HCT116 (cell line): ENCODE results near the gene FAM98C. TPM values are rescaled to one million over a fixed set of nuclear protein-coding genes. Genes with fewer than 3 reads are reported as not detected.

Experiments
- ATAC-seq: fragments of 200-7000 bp; cut with Tn5 transposase; 2 replicates; pipeline ENCODE4 v1.9.1; 2020; ENCODE audit warnings: mild to moderate bottlenecking, moderate library complexity
- BruUV-seq: library from RNA; stranded (reverse); fragments of 400-500 nt; replicated peaks from 2 replicates; lab custom pipeline; 2021; lab: Mats Ljungman, UMichigan
- CTCF ChIA-PET: fragments of 300-600 bp; sonication (Branson Sonifier 250); formaldehyde crosslinking; loops from one replicate; lab custom pipeline; 2021; ENCODE audit warnings: antibody characterized with exemption; lab: Charles Lee
- POLR2A ChIA-PET: fragments of 300-600, 350-600 bp; sonication (Branson Sonifier 250); formaldehyde crosslinking; loops from one replicate; lab custom pipeline; 2021; ENCODE audit warnings: antibody characterized with exemption; lab: Charles Lee
- RAD21 ChIA-PET, 2 experiments: fragments of 300-600 bp; sonication (Branson Sonifier 250); formaldehyde crosslinking; loops; one replicate each; lab custom pipeline; 2023; ENCODE audit warnings: low total read pairs in 2 of 2; ENCODE audit not compliant: uncharacterized antibody in 2 of 2, unreplicated experiment in 2 of 2, low non-redundant PET in 1 of 2; lab: Charles Lee
- DNase-seq: peaks from one replicate; pipeline ENCODE4 v3.0.0-alpha.2; 2010; ENCODE audit warnings: low read depth, low spot score
- H2AFZ ChIP-seq: fragments of 200-600 bp; shearing (Covaris generic), sonication (generic); 2 replicates; pipeline ENCODE4 v1.6.1; 2017; ENCODE audit warnings: low read depth, mixed run types, mixed read lengths, antibody characterized with exemption, low read length; ENCODE audit not compliant: poor library complexity, severe bottlenecking
- H3K27ac ChIP-seq: 2 replicates; pipeline ENCODE4 v1.5.1; 2012; ENCODE audit warnings: low read depth, low read length
- H3K27me3 ChIP-seq: fragments of 200-600 bp; sonication (generic); 2 replicates; pipeline ENCODE4 v1.6.1; 2016; ENCODE audit warnings: mixed run types, low read length, mixed read lengths; ENCODE audit not compliant: insufficient read depth
- H3K36me3 ChIP-seq, 2 experiments: fragments of 200-500 bp in 1 of 2; fragments of 200-600 bp in 1 of 2; sonication (Bioruptor generic) in 1 of 2; sonication (generic) in 1 of 2; 2 replicates each; pipeline versions ENCODE4 v1.5.1 to v1.6.1; 2014 to 2016; ENCODE audit warnings: low read length in 2 of 2, inconsistent platforms in 1 of 2, mixed read lengths in 1 of 2, mixed run types in 1 of 2; ENCODE audit not compliant: insufficient read depth in 2 of 2, control insufficient read depth in 1 of 2
- H3K4me1 ChIP-seq, 2 experiments: fragments of 200-600 bp in 1 of 2; sonication (generic) in 1 of 2; 2 replicates each; pipeline versions ENCODE4 v1.5.1 to v1.6.1; 2012 to 2017; ENCODE audit warnings: low read length in 2 of 2, inconsistent platforms in 1 of 2, mild to moderate bottlenecking in 1 of 2, mixed read lengths in 1 of 2, mixed run types in 1 of 2, moderate library complexity in 1 of 2; ENCODE audit not compliant: insufficient read depth in 2 of 2, control insufficient read depth in 1 of 2
- H3K4me2 ChIP-seq: fragments of 200-600 bp; sonication (generic); 2 replicates; pipeline ENCODE4 v1.6.1; 2017; ENCODE audit warnings: mixed run types, low read length, mixed read lengths
- H3K4me3 ChIP-seq, 2 experiments: fragments of 200-600 bp in 1 of 2; sonication (generic) in 1 of 2; replicated peaks in 1 of 2; 2 replicates each; pipeline ENCODE4 v1.5.1; 2011 to 2016; ENCODE audit warnings: low read length in 2 of 2, control low read depth in 1 of 2, low read depth in 1 of 2, mild to moderate bottlenecking in 1 of 2, mixed read lengths in 1 of 2, mixed run types in 1 of 2
- H3K79me2 ChIP-seq: fragments of 200-600 bp; sonication (generic); 2 replicates; pipeline ENCODE4 v1.6.1; 2017; ENCODE audit warnings: mild to moderate bottlenecking, mixed run types, low read length, moderate library complexity, mixed read lengths; ENCODE audit not compliant: insufficient read depth
- H3K9ac ChIP-seq: fragments of 200-600 bp; sonication (generic); 2 replicates; pipeline ENCODE4 v1.6.1; 2016; ENCODE audit warnings: low read length, mixed read lengths
- H3K9me2 ChIP-seq: fragments of 200-600 bp; sonication (generic), shearing (Covaris generic); 2 replicates; pipeline ENCODE4 v1.6.1; 2017; ENCODE audit warnings: mixed run types, mild to moderate bottlenecking, moderate library complexity; ENCODE audit not compliant: insufficient read depth
- H3K9me3 ChIP-seq, 2 experiments: fragments of 200-500 bp in 1 of 2; fragments of 200-600 bp in 1 of 2; sonication (Bioruptor generic) in 1 of 2; sonication (generic) in 1 of 2; 2 replicates each; pipeline ENCODE4 v1.6.1; 2014 to 2017; ENCODE audit warnings: low read length in 2 of 2, mixed read lengths in 2 of 2, inconsistent platforms in 1 of 2, low read depth in 1 of 2, mild to moderate bottlenecking in 1 of 2, mixed run types in 1 of 2, moderate library complexity in 1 of 2; ENCODE audit not compliant: control insufficient read depth in 1 of 2, insufficient read depth in 1 of 2
- H4K20me1 ChIP-seq: fragments of 200-600 bp; sonication (generic), shearing (Covaris generic); 2 replicates; pipeline ENCODE4 v1.6.1; 2017; ENCODE audit warnings: mixed run types, mild to moderate bottlenecking, moderate library complexity; ENCODE audit not compliant: insufficient read depth
- ATF3 ChIP-seq: IDR thresholded peaks from 2 replicates; pipeline ENCODE4 v1.6.1; 2012
- CEBPB ChIP-seq: IDR thresholded peaks from 2 replicates; pipeline ENCODE4 v1.6.1; 2012; ENCODE audit warnings: low read depth
- CTCF ChIP-seq, 3 experiments: fragments of 200-600 bp in 1 of 3; sonication (generic) in 1 of 3; IDR thresholded peaks in 2 of 3; conservative IDR thresholded peaks in 1 of 3; 2 replicates each; pipeline ENCODE4 v1.5.1; 2012 to 2017; ENCODE audit warnings: low read depth in 2 of 3, low read length in 2 of 3, antibody characterized with exemption in 1 of 3, borderline replicate concordance in 1 of 3, control low read depth in 1 of 3, mild to moderate bottlenecking in 1 of 3, mixed read lengths in 1 of 3, mixed run types in 1 of 3, moderate library complexity in 1 of 3; ENCODE audit not compliant: insufficient read depth in 1 of 3
- EGR1 ChIP-seq: IDR thresholded peaks from 2 replicates; pipeline ENCODE4 v1.6.1; 2012; ENCODE audit warnings: low read depth
- ELF1 ChIP-seq: IDR thresholded peaks from 2 replicates; pipeline ENCODE4 v1.6.1; 2012; ENCODE audit warnings: low read depth, borderline replicate concordance
- EZH2phosphoT487 ChIP-seq: fragments of 200-600 bp; IDR thresholded peaks from 2 replicates; pipeline ENCODE4 v1.6.1; 2018; ENCODE audit warnings: antibody characterized with exemption, borderline replicate concordance
- FOSL1 ChIP-seq: IDR thresholded peaks from 2 replicates; pipeline ENCODE4 v1.6.1; 2012; ENCODE audit warnings: low read depth
- JUND ChIP-seq: IDR thresholded peaks from 2 replicates; pipeline ENCODE4 v1.6.1; 2012
- MAX ChIP-seq: IDR thresholded peaks from 2 replicates; pipeline ENCODE4 v1.6.1; 2012
- POLR2A ChIP-seq: IDR thresholded peaks from 2 replicates; pipeline ENCODE4 v1.7.0; 2011; ENCODE audit warnings: borderline replicate concordance; ENCODE audit not compliant: insufficient read depth, insufficient read length; ENCODE audit errors: extremely low read depth
- REST ChIP-seq: IDR thresholded peaks from 2 replicates; pipeline ENCODE4 v1.6.1; 2012; ENCODE audit warnings: low read depth
- SIN3A ChIP-seq: IDR thresholded peaks from 2 replicates; pipeline ENCODE4 v1.6.1; 2012; ENCODE audit warnings: low read depth
- SP1 ChIP-seq: IDR thresholded peaks from 2 replicates; pipeline ENCODE4 v1.6.1; 2012; ENCODE audit warnings: low read depth
- SRF ChIP-seq: IDR thresholded peaks from 2 replicates; pipeline ENCODE4 v1.6.1; 2012; ENCODE audit warnings: low read depth
- TCF7L2 ChIP-seq: IDR thresholded peaks from 2 replicates; pipeline ENCODE4 v1.7.0; 2011; ENCODE audit warnings: borderline replicate concordance, inconsistent platforms; ENCODE audit not compliant: insufficient read depth, insufficient read length; ENCODE audit errors: extremely low read depth
- YY1 ChIP-seq: IDR thresholded peaks from 2 replicates; pipeline ENCODE4 v1.6.1; 2011; ENCODE audit warnings: low read length, low read depth, moderate library complexity, mild to moderate bottlenecking; ENCODE audit not compliant: insufficient replicate concordance; ENCODE audit errors: extremely low read depth
- ZBTB33 ChIP-seq: IDR thresholded peaks from 2 replicates; pipeline ENCODE4 v1.6.1; 2011; ENCODE audit warnings: mild to moderate bottlenecking, low read length, moderate library complexity; ENCODE audit not compliant: insufficient replicate concordance; ENCODE audit errors: extremely low read depth
- ZFX ChIP-seq: fragments of 450-650 bp; IDR thresholded peaks from 2 replicates; pipeline ENCODE4 v1.6.1; 2017
- ZNF274 ChIP-seq: fragments of 200-500 bp; sonication (Bioruptor generic); IDR thresholded peaks from 2 replicates; pipeline ENCODE4 v1.6.1; 2014; ENCODE audit warnings: mild to moderate bottlenecking, low read depth, low read length, inconsistent platforms
- intact Hi-C: fragments of 100-400 bp; cut with micrococcal nuclease; formaldehyde crosslinking; loops from 2 replicates; pipeline ENCODE4 v1.10.0; 2022
- total RNA-seq: library from RNA; stranded (reverse); gene quantifications from one replicate; pipeline ENCODE4 v1.2.1, GENCODE V29; 2021; ENCODE audit not compliant: unreplicated experiment

The FAM98C gene
- total RNA-seq, 1 experiment from 2014 or later: 33.8 TPM

GRCh38 chr19:38421856-38422255, 19.0 kb downstream of the FAM98C start:
- DNase-seq (no peak), ATAC-seq (no peak)
- no peaks in the 10 kb centered on the region for H3K9me3 ChIP-seq
- H4K20me1 ChIP-seq: no peaks in the 10 kb centered on the region
- intact Hi-C loops: no loop called here
- no peaks in the 10 kb centered on the region for H3K79me2 ChIP-seq
- H3K27me3 ChIP-seq: no peaks in the 10 kb centered on the region
- H3K27ac ChIP-seq: no peak overlapping the region
- no TSS peak for BruUV-seq
- ChIA-PET RAD21 (no interaction called here), POLR2A (no interaction called here), CTCF (interaction anchor here (1.8 kb wide), 1 partner anchor 19 kb away, joined by 5 read pairs; the partner anchor contains the start of gene FAM98C)
- peaks cover 14 to 16% of the 10 kb centered on the region in 2 experiments; a peak in 3 of 4 replicates for H3K4me1 ChIP-seq
- no peak overlapping the region for H2AFZ ChIP-seq
- no peak overlapping the region for H3K4me3 ChIP-seq
- no peak overlapping the region for H3K4me2 ChIP-seq
- H3K9ac ChIP-seq: no peak overlapping the region
- H3K36me3 ChIP-seq: no peaks in the 10 kb centered on the region
- H3K9me2 ChIP-seq: no peaks in the 10 kb centered on the region
- no peak for TF ChIP-seq SP1
- no peak for TF ChIP-seq SIN3A
- TF ChIP-seq EGR1: no peak
- TF ChIP-seq YY1: no peak
- TF ChIP-seq FOSL1: no peak
- no peak for TF ChIP-seq ZNF274
- no peak for TF ChIP-seq ZFX
- no peak for TF ChIP-seq MAX
- no peak for TF ChIP-seq CTCF (IDR thresholded peaks at IDR 0.05 in 2 of 3, conservative IDR thresholded peaks at IDR 0.05 in 1 of 3; ENCODE audit: borderline replicate concordance in 1 of 3, insufficient read depth in 1 of 3, low read depth in 2 of 3, low read length in 2 of 3)
- no peak for TF ChIP-seq REST
- no peak for TF ChIP-seq POLR2A
- no peak for TF ChIP-seq EZH2phosphoT487
- no peak for TF ChIP-seq ZBTB33
- no peak for TF ChIP-seq ELF1
- TF ChIP-seq CEBPB: no peak
- no peak for TF ChIP-seq TCF7L2
- TF ChIP-seq ATF3: no peak
- TF ChIP-seq SRF: no peak
- no peak for TF ChIP-seq JUND
